HEK293T (cell line): ENCODE measurements around the gene CHMP5.

Experiments
- ARNT ChIP-seq: fragments of 450-650 bp; IDR thresholded peaks from 2 replicates; pipeline ENCODE4 v1.6.1; 2017; ENCODE audit warnings: mild to moderate bottlenecking
- CTBP1 ChIP-seq: fragments of 450-650 bp; IDR thresholded peaks from 2 replicates; pipeline ENCODE4 v1.6.1; 2016; ENCODE audit warnings: borderline replicate concordance
- ELF4 ChIP-seq: fragments of 450-650 bp; IDR thresholded peaks from 2 replicates; pipeline ENCODE4 v1.6.1; 2017; ENCODE audit warnings: antibody characterized with exemption
- FOXK2 ChIP-seq: fragments of 450-650 bp; IDR thresholded peaks from 2 replicates; pipeline ENCODE4 v1.6.1; 2016; ENCODE audit warnings: mild to moderate bottlenecking
- FOXM1 ChIP-seq: fragments of 450-650 bp; IDR thresholded peaks from 2 replicates; pipeline ENCODE4 v1.6.1; 2017; ENCODE audit warnings: mild to moderate bottlenecking, borderline replicate concordance
- HDGF ChIP-seq: fragments of 450-650 bp; IDR thresholded peaks from 2 replicates; pipeline ENCODE4 v1.6.1; 2017; ENCODE audit warnings: antibody characterized with exemption, borderline replicate concordance
- L3MBTL2 ChIP-seq: fragments of 450-650 bp; conservative IDR thresholded peaks from 2 replicates; pipeline ENCODE4 v1.6.1; 2016; ENCODE audit warnings: mild to moderate bottlenecking
- LEF1 ChIP-seq: fragments of 450-650 bp; IDR thresholded peaks from 2 replicates; pipeline ENCODE4 v1.6.1; 2017; ENCODE audit warnings: mild to moderate bottlenecking, borderline replicate concordance
- NFRKB ChIP-seq: fragments of 450-650 bp; IDR thresholded peaks from 2 replicates; pipeline ENCODE4 v1.6.1; 2016; ENCODE audit warnings: mild to moderate bottlenecking, moderate library complexity
- PKNOX1 ChIP-seq: fragments of 450-650 bp; IDR thresholded peaks from 2 replicates; pipeline ENCODE4 v1.6.1; 2016
- SP1 ChIP-seq: fragments of 450-650 bp; IDR thresholded peaks from 2 replicates; pipeline ENCODE4 v1.6.1; 2017
- SUZ12 ChIP-seq: fragments of 450-650 bp; IDR thresholded peaks from 2 replicates; pipeline ENCODE4 v1.6.1; 2016; ENCODE audit warnings: mild to moderate bottlenecking

- TF ChIP-seq SUZ12 (no peak), SP1 (no peak), FOXK2 (no peak), L3MBTL2 (no peak), ARNT (no peak), LEF1 (no peak), HDGF (no peak), NFRKB (no peak), FOXM1 (no peak), CTBP1 (no peak), ELF4 (no peak), PKNOX1 (no peak)
These were observed 65.1 kb downstream of the CHMP5 start for GRCh38 chr9:33329979-33330378.
